Smooth muscle cell (in vitro differentiated cells): ENCODE data around the gene NFIC. TPM values are rescaled to one million over a fixed set of nuclear protein-coding genes. Genes with fewer than 3 reads are reported as not detected.
A peak's percentile ranks its signal among the peaks of the same experiment; 100 is the strongest.

Experiments
- DNase-seq: peaks from one replicate; lab custom pipeline; 2025; ENCODE audit not compliant: unreplicated experiment; lab: John Stamatoyannopoulos, UW
- H2AFZ ChIP-seq: fragments of 200-600 bp; sonication (generic); 2 replicates; pipeline ENCODE4 v1.6.0; 2016; ENCODE audit warnings: antibody characterized with exemption, low read depth, mild to moderate bottlenecking
- H3F3A ChIP-seq: fragments of 200-600 bp; sonication (generic); 2 replicates; pipeline ENCODE4 v1.6.0; 2017; ENCODE audit warnings: antibody characterized with exemption, low read depth
- H3K27ac ChIP-seq: fragments of 200-600 bp; sonication (generic); 2 replicates; pipeline ENCODE4 v1.5.1; 2016; ENCODE audit warnings: low read depth, mild to moderate bottlenecking
- H3K27me3 ChIP-seq: fragments of 200-600 bp; sonication (generic); 2 replicates; pipeline ENCODE4 v1.6.1; 2016; ENCODE audit warnings: low read depth, mild to moderate bottlenecking
- H3K36me3 ChIP-seq: fragments of 200-600 bp; sonication (generic); 2 replicates; pipeline ENCODE4 v1.5.1; 2016; ENCODE audit warnings: low read depth
- H3K4me1 ChIP-seq: fragments of 200-600 bp; sonication (generic); 2 replicates; pipeline ENCODE4 v1.5.1; 2016; ENCODE audit warnings: low read depth
- H3K4me2 ChIP-seq: fragments of 200-600 bp; sonication (generic); 2 replicates; pipeline ENCODE4 v1.6.0; 2016; ENCODE audit warnings: mild to moderate bottlenecking
- H3K4me3 ChIP-seq: fragments of 200-600 bp; sonication (generic); 2 replicates; pipeline ENCODE4 v1.5.1; 2016; ENCODE audit warnings: mild to moderate bottlenecking
- H3K79me2 ChIP-seq: fragments of 200-600 bp; sonication (generic); 2 replicates; pipeline ENCODE4 v1.6.0; 2016; ENCODE audit warnings: low read depth, mild to moderate bottlenecking
- H3K9ac ChIP-seq: fragments of 200-600 bp; sonication (generic); 2 replicates; pipeline ENCODE4 v1.6.0; 2016; ENCODE audit warnings: low read depth
- H3K9me3 ChIP-seq: fragments of 200-600 bp; sonication (generic); replicated peaks from 2 replicates; pipeline ENCODE4 v1.5.1; 2016; ENCODE audit warnings: low read depth
- H4K20me1 ChIP-seq: fragments of 200-600 bp; sonication (generic); 2 replicates; pipeline ENCODE4 v1.6.0; 2016; ENCODE audit warnings: low read depth
- CTCF ChIP-seq: fragments of 200-600 bp; sonication (generic); IDR thresholded peaks from 2 replicates; pipeline ENCODE4 v1.5.1; 2017; ENCODE audit warnings: borderline replicate concordance, mild to moderate bottlenecking, antibody characterized with exemption; ENCODE audit not compliant: insufficient read depth, poor library complexity, severe bottlenecking
- WGBS: methylation state at CpG from one replicate; pipeline ENCODE4 v1.1.7; 2016; ENCODE audit warnings: low lambda C conversion rate; 5-methylcytosine and 5-hydroxymethylcytosine counted together
- polyA plus RNA-seq: library from polyadenylated mRNA; unstranded; fragments of >200 nt; fragmentation: Nextera tagmentation; extraction: Ambion mirVana; gene quantifications from 2 replicates; pipeline ENCODE4 v1.2.1, GENCODE V29; 2016
- total RNA-seq: library from RNA; depleted of rRNA; stranded (reverse); fragments of >200 nt; gene quantifications from 2 replicates; pipeline ENCODE4 v1.2.3, GENCODE V29; 2014

NFIC gene
- total and polyA plus RNA-seq, 2 experiments from 2014 or later, result 7.9 to 33.2 TPM

- Histone ChIP-seq H3K79me2 (no peaks in the 10 kb centered on the region), H3K27ac (peak overlapping the region; percentile 98), H4K20me1 (no peaks in the 10 kb centered on the region), H3K27me3 (no peaks in the 10 kb centered on the region), H3K4me2 (peak overlapping the region; percentile 42), H3K4me3 (no peak overlapping the region), H3K9ac (peak overlapping the region; percentile 92), H3K4me1 (peaks cover 28% of the 10 kb centered on the region), H3F3A (peaks cover 13% of the 10 kb centered on the region), H3K9me3 (no peaks in the 10 kb centered on the region), H3K36me3 (no peaks in the 10 kb centered on the region), H2AFZ (no peak overlapping the region)
- TF ChIP-seq CTCF, result no peak
- WGBS, result 68% methylated on average over 15 of the region's 15 CpGs
- no peak for DNase-seq
Observed at GRCh38 chr19:3459965-3460582, 93.7 kb downstream of the NFIC start.

- 17% methylated on average over 36 of the region's 58 CpGs for WGBS
- Histone ChIP-seq H3K27me3 (no peaks in the 10 kb centered on the region), H3K36me3 (no peaks in the 10 kb centered on the region)
Observed at GRCh38 chr19:3462991-3463713, 96.8 kb downstream of the NFIC start.

GRCh38 chr19:3463714-3464586 lies 97.6 kb downstream of the NFIC start:
- 9% methylated on average over 31 of the region's 57 CpGs for WGBS
- H3K4me2 ChIP-seq, result peak overlapping the region; percentile 81
- peak; percentile 30 for TF ChIP-seq CTCF
- H3F3A ChIP-seq, result peaks cover 8% of the 10 kb centered on the region
- peak overlapping the region; percentile 31 for H3K4me3 ChIP-seq
- H3K4me1 ChIP-seq, result peaks cover 18% of the 10 kb centered on the region
- H3K79me2 ChIP-seq, result no peaks in the 10 kb centered on the region
- H3K36me3 ChIP-seq, result no peaks in the 10 kb centered on the region
- H3K9ac ChIP-seq, result peak overlapping the region; percentile 47
- no peak overlapping the region for H2AFZ ChIP-seq
- no peak overlapping the region for H3K27ac ChIP-seq
- no peaks in the 10 kb centered on the region for H3K27me3 ChIP-seq
- DNase-seq, result no peak
- H3K9me3 ChIP-seq, result no peaks in the 10 kb centered on the region
- no peaks in the 10 kb centered on the region for H4K20me1 ChIP-seq

More at GRCh38 chr19:3462991-3463713, 96.8 kb downstream of the NFIC start:
- no peak for DNase-seq
- Histone ChIP-seq H3K9ac (no peak overlapping the region), H3K4me3 (no peak overlapping the region), H3F3A (peaks cover 13% of the 10 kb centered on the region), H3K27ac (peak overlapping the region; percentile 53), H4K20me1 (no peaks in the 10 kb centered on the region), H3K9me3 (no peaks in the 10 kb centered on the region), H3K4me2 (peak overlapping the region; percentile 81), H2AFZ (no peak overlapping the region), H3K79me2 (no peaks in the 10 kb centered on the region), H3K4me1 (peaks cover 21% of the 10 kb centered on the region)
- no peak for TF ChIP-seq CTCF
